ENCODE results near the gene PRDM10.
"Not testable (repeated sequence)": the region's sequence is repeated elsewhere in the genome, so short reads cannot be mapped to it uniquely, and the experiment has no call there.

PRDM10 gene

DNA sequence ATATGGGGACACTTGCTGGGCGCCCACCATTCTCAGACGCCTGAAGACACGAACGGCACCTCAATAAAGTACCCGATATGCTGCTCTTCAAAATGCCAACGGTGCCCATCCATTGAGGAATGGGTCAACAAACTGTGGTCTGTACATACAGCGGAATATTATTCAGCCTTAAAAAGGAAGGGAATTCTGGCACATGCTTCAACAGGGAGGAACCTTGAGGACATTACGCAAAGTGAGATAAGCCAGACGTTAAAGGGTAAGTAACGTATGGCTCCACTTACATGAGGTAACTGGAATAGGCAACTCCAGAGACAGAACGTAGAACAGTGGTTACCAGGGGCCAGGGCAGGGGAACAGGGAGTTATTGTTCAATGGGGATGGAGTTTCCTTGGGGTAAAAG, 28.0 kb downstream of the PRDM10 start:
- no peak for DNase-seq (ENCODE audit: low read depth)

DNA sequence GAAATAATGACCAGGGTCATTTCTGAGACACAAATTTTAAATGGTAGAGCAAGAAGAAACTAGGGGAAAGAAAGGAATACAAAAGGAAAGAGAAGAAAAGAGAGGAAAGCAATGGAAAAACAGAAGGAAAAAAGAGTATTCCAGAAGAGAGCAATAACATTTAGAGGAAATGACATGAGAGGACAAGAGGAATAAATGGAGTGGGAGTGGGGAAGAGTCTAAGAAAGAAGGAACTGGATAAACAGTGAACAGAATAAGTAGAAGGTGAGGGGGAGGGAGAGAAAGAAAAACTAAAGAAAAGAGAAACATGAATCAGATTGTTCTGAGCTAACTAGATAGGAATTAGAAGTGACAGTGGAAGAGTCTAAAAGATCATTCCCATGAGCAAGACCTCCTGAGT, 28.4 kb downstream of the PRDM10 start:
- DNase-seq (ENCODE audit: low read depth), result peak; percentile 20

DNA sequence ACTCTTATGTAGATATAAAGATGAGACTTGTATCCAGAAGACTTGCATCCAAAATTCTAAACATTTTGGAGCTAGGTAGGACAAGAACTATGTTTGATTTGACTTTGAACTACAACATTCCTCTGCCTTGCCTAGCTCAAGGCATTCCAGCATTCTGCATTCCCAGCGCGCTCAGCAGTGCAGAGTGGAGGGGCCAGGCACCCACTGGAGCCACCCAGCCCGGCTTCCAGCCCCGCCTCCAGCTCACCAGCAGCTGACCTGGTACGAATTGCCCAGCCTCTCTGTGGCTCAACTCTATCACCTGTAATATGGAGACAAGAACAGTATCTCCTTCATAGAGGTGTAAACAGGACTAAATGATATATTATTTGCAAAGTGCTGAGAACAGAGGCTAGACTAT, 28.8 kb downstream of the PRDM10 start:
- peak; percentile 37 for DNase-seq (ENCODE audit: low read depth)

DNA sequence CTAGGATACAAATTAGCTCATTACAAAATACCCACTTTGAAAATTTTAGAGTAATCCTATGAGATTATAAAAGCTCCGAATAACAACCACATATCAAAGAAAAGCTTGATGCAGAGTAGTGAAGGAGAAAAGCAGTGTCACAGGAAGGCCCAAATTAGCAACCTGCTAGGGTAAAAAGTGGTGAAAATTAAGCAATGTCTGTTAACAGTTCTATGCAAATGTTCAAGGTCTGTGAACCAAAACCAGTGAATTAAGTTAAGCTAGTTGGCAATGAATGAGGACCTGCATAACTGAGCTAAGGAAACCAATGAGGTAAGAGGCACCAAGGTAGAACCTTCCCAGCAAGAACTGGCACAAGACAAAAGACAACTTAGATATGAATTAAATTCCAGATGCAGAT, 29.6 kb downstream of the PRDM10 start:
- no peak for DNase-seq (ENCODE audit: low read depth)

DNA sequence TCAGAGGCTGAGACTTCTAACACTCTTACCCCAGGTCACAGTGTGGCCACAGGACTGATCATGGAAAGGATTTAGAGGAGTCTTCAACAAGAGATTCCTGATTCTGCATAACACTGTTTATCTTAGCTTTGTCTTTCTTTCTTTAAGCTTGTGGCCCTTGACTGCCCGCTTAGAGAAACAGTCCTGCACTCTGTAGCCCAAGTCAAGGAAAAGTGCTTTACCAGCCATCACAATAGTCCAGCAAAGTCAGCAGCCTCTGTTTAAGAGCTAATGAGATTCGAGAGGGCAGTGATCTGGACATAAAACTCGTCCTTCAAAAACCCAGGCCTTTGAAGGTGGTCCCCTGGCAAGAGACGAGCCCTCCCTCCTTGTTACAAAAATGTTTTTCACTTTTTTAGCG, 30.0 kb downstream of the PRDM10 start:
- no peak for DNase-seq (ENCODE audit: low read depth)

DNA sequence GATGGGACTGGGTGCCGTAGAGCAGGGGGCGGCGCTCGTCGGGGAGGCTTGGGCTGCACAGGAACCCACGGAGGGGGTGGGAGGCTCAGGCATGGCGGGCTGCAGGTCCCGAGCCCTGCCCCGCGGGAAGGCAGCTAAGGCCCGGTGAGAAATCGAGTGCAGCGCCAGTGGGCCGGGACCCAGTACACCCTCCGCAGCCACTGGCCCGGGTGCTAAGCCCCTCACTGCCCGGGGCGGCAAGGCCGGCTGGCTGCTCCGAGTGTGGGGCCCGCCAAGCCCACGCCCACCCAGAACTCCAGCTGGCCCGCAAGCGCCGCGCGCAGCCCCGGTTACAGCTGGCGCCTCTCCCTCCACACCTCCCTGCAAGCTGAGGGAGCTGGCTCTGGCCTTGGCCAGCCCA, 30.8 kb downstream of the PRDM10 start:
- DNase-seq (ENCODE audit: low read depth), result not testable (repeated sequence)

DNA sequence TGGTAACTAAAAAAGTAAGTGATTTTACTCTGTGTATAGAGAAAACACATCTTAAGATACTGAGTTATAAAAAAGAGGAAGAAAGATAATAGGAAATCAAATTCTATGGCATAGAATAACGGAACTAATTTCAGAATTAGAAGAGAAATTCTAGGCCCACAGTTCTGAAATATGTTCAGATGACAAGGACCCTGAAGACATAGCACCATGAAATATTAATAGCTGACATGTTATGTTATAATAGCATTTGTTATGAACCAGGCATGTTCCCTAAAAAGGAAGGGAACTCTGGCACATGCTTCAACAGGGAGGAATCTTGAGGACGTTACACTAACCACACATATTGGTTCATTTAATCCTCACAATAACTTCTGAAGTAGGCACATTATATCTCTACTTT, 32.7 kb downstream of the PRDM10 start:
- peak; percentile 16 for DNase-seq (ENCODE audit: low read depth)

DNA sequence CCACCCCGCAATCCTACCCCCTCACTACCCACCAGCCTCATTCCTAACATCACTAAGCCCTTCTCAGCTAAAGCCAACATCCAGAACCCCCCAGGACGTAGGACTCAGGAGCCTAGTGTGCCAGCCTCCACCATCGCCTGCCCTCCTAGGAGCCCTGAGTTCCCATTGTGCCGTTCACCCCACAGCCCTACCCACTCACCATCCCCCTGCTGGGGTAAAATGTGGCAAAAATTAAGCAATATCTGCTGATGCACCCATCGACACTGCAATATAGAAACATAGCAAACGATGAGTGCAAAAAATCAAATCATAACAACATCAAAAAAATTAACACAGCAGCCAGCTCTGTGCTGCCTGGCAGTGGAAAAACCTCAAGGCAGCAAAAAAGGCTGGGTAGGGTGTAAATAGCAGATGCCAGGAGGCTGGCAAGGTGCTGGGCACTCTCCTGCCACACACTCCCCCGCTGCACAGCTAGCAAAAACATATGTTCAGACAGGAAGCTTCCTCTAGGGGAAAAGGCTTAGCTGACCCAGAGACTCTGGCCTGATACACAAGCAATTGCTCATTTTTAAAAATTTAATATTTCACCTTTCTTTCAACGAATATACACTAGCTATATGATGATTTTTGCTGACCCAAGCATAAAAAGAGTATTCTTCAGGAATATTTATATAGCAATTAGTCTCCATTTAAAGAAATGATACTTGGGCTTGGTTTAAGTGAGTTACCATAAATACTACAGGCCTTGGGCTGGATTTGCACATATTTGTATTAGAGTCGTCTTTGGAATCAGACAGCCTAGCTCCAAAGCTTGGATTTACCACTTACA, 33.8 kb downstream of the PRDM10 start:
- no peak for DNase-seq (ENCODE audit: low read depth)

DNA sequence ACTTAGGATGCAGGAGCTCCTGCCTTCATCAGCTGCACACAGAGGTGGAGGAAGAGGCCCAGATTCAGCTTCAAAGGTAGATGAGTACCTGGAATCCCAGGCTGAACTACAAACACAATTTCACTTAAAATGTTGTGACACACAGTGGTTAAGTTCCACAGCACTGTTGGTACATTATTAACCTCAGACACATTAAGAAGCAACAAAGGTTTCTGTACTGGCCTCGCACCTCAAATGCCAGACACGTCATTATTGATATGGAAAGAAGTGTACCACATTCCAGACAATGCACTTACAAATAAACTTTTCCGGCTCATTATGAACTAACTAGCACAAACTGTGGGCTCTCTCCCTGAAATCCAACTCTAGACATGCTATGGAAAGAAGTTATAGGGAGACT, 34.6 kb downstream of the PRDM10 start:
- no peak for DNase-seq (ENCODE audit: low read depth)

DNA sequence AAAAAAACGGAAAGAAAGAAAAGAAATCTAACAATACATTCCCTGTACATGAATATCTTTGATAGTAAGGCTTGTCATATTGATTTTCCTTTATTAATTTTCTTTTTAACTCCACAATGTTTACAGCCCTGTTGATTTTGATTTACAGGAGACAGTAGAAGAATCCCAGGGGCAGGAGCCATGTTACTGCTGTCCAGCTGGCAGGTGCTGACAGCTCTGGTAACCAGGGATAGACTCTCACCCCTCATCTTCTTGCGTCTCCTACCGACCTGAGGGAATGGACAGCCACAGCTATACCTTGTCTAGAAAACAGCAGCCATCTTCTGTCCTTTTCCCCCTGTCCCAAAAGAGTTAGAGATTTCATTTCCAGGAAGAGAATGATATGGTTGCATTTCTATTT, 37.4 kb downstream of the PRDM10 start:
- no peak for DNase-seq (ENCODE audit: low read depth)

DNA sequence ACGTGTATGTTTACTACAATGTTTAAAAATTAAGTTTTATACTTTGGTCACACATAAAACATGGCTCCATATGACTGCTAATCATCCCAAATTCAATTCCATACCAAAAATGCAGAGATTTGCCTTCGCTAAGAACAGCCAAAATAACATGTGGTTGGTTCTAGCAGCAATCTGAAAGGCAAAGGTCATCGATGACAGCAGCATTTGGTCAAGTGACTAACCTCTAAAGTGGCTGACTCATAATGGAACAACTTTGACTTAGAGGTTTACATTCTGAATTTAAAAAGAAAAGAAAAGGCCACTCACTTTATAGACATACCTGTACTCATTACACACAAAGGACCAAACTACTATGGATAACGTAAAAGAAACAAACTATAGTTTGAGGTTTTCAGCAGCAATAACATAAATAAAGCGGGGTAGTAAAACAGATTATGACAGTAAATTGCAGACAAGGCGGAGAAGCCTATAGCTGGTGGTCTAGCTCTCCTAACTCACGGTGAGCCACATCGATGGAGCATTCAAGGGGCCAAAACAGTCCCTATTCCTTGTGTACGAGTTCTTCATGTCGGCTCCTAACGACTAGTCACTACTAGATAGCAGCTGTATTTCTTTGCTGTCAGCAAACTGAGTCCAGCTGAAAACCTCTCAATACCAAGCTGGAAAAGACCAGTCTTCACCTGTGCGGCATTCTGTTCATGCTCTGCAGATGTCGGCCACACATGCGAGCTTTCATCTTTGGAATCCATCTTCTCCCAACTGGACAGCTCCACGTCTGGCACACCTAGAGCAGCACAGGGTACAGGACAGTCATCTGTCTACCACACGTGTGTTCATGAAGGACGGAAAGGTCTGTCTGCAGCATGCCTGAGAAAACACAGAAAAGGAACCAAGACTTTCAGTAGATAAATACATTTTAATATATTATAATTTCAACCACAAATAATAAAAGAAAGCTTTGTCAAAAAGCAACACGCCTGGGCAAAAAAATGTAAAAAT, 42.1 kb downstream of the PRDM10 start:
- peak; percentile 75 for DNase-seq (ENCODE audit: low read depth)

DNA sequence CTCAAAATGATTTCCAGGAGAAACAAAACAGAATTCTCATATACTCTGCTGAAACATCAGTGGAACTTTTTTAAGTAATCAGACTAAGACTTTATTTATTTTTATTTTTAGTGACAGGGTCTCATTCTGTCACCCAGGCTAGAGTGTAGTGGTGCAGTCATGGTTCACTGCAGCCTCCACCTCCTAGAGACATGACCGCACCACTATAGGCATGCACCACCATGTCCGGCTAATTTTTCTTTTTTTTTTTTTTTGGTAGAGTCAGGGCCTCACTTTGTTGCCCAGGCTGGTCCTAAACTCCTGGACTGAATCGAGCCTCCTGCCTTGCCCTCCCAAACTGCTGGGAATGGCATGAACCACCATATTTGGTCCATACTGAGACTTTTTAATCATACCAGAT, 42.9 kb downstream of the PRDM10 start:
- DNase-seq (ENCODE audit: low read depth), result no peak

DNA sequence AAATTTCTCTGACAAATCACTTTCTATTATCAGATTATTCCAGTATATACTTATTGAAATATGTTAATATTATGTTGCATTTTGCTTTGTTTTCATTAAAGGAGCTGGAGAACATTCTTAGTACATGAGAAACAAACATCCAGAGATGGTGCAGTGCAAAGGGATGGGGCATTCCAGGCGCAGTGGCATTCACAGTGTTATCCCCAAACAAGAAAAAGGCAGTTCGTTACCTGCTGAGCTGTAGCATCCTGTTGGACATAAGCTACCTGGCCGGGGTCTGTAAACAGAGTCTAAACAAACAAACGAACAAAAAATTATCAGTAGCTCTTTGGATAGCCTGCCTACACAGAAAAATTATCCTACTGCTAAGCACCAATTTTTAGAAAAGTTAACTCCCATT, 47.4 kb downstream of the PRDM10 start:
- DNase-seq (ENCODE audit: low read depth), result no peak

DNA sequence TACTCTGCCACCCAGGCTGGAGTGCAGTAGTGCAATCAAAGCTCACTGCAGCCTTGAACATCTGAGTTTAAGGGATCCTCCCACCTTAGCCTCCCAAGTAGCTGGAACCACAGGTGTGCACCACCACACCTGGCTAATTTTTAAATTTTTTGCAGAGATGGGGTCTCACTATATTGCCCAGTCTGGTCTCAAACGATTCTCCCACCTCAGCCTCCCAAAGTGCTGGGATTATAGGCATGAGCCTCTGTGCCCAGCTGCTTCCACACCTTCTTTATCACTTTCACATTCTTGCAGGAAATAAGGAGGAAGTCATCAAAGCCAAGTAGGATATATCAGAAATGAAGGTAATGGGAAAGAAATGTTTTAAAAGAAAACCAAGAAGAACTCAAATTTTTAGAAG, 47.9 kb downstream of the PRDM10 start:
- not testable (repeated sequence) for DNase-seq (ENCODE audit: low read depth)

DNA sequence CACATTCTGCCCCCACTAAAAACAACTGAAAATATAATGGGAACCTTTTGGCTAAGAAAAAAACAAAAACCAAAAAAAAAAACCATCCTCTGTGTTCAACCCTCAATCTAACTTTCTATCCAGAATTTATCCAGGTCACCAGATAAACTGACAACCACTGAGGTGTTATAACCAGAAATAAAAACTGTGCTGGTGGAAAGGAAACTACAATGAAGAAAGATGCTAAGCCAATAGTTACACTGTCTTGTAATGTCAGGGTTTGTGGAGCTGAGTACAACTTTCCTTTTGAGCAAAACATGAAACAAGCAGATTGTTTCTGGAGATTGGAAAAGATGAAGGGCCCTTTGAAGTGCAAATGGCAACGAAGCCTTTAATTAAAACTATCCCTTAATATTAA, 50.8 kb downstream of the PRDM10 start:
- DNase-seq (ENCODE audit: low read depth), result no peak

DNA sequence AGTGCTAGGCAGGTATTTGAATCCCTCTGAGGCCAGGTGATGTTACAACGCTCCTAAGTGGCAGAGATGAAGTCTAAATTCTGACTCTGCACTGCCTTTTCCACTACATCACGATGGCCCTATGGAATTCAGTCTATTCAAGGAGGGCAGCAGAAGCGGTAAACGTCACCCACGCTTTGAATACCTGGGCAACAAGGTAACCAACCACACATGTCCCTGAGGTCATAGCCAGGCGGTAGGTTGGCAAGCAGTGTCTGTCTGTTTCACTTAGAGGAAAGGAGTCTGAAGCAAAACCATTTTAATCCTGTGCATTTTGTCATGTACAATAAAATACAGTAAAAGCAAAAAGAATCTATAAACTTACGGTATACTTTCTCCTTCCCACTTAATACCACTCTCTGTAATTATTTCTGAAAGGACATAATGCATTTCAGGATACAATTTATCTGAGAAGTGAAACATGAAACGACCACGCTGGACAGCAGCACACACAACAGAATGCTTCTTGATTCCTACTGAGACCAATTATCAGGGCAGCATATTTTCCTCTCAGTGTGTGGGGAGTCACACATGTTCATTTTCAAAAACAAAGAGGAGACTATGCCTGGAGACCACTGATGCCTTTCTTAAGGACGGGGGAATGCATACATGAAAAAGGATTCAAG, 51.3 kb downstream of the PRDM10 start:
- no peak for DNase-seq (ENCODE audit: low read depth)

DNA sequence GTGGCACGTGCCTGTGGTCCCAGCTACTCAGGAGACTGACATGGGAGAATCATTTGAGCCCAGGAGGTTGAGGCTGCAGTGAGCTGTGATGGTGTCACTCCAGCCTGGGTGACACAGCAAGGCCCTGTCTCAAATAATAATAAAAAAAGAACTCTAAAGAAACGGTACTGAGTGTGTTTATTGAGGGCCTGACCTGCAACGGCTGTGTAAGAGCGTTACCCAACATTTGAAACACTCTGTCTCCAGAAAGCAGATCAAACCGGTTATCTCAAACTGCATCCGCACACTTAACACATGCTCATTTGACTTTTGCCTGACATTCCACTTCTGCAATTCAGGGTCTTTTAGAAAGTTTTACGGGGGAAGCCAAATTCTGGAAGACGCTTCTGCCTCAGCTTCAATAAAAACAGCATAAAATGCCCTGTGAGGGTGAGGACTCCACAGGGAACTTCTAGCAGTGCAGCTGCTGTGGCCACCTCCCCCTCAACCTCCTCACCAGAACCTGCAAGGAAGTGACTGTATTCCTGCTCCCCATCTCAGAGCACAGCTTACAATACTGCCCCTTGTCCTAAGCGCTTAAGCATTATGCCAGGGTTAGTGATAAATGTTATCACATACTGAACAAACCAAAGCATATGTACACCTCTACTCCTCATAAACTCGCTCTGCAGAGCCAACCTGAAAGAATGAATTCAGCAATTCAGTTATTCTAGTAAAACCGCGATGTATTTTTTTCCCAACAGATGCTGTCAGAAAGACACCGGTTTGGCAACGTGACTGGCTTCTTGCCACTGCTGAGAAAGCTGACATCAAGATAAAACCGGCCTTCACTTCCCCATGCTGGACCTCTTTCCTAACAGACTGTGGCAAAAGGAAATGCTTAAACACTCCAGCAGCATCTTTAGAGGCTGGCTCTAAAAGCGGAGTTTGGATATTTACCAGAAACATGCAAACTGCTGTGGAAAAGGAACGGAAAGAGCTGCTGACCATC, 52.2 kb downstream of the PRDM10 start:
- peak; percentile 89 for DNase-seq (ENCODE audit: low read depth)

DNA sequence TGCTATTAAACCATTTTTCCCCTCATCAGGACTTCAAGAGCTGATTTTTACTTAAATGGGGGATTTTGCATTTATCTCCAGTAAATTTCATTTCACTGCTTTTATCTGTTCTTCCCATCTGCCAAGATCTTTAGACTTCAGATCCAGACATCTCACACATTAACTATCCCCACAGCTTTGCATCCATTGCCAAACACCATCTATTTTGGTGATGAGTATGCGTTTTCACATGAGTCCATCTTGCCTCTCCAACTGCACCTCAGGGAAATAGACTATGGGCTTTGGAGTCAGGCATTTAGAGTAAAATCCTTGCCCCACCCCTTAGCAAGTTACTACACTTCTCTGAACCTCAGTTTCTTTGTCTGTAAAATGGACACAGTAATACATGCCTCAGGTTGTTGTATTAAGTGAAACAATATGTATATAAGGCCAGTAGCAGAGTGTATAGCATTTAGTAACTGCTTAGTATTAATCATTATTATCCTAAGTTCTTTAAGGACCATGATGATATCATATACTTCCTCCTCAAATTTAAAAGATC, 53.6 kb downstream of the PRDM10 start:
- DNase-seq (ENCODE audit: low read depth), result no peak

DNA sequence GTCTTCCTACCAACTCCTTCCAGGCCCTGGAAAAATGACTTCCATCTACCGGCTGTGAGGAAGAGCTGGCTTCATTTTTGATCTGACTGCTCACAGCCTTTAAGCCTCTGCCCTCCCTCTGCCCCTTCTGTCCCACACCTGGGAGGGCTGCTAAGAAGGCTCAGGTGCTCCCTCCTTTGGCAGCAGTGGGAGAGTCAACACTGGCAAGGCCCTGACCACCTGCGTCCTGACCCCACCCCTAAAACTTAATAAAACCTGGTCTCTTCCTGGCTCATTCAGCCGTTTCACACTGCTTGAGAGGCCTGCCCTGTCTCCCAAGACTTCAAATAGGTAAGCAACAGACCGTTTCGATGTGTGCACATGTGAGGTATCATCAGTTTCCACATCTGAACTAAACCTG, 55.2 kb downstream of the PRDM10 start:
- no peak for DNase-seq (ENCODE audit: low read depth)

DNA sequence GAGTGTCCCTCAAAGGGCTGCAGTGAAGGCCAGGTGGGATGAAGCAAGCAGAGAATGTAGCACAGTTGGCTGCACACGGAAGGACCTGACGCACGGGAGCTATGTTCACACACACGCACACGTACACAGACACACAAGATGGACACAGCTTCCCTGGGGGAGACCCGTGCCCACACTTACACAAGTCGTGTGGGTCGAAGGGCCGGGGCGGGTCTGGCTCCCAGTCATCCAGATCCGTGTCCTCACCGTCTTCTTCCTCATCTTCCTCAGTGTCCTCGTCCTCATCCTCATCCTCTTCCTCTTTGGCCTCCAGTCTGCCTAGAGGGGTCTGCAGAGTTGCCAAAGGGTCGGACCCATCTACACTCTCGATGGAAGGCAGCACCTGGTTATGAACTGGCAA, 55.7 kb downstream of the PRDM10 start:
- no peak for DNase-seq (ENCODE audit: low read depth)

DNA sequence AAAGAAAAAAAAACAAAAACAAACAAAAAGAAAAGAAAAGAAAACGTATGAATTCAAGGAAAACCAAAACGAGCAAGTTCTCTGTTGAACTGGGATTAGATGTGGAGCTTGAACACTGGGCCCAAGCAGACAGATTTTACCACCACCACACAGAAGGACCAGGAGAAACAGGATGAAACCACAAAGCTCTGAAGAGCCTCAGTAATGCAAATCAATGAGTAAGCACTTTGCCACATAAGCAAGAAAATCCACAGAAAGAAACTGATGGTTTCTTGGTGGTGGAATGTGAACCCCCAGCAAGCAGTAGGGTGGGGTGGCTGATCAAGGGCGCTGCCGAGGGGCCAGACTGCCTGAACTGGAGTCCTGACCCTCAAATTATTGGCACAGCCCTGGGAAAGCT, 56.4 kb downstream of the PRDM10 start:
- peak; percentile 50 for DNase-seq (ENCODE audit: low read depth)
